Measurements from ENCODE around the gene FRRS1L.

The FRRS1L gene

GRCh38 chr9:109176963-109177362, 9.9 kb upstream of the FRRS1L start:
- Histone ChIP-seq H3K4me2 (ENCODE audit: low read depth, low read length) (no peak overlapping the region), H3K27me3 (replicated peaks; ENCODE audit: insufficient read depth, low read length) (peaks cover 24% of the 10 kb centered on the region), H3K9ac (ENCODE audit: low read length) (no peak overlapping the region), H3K9me2 (replicated peaks; ENCODE audit: insufficient read depth, low read length) (no peaks in the 10 kb centered on the region), H3K4me1 (ENCODE audit: low read length) (no peaks in the 10 kb centered on the region), H3F3A (ENCODE audit: insufficient read depth, low read length) (0 out of 2 replicates have a peak, but pooled peaks cover 2% of the 10 kb centered on the region), H2AFZ (ENCODE audit: low read length) (no peak overlapping the region), H3K4me3 (ENCODE audit: low read length) (no peak overlapping the region), H3K36me3 (replicated peaks; ENCODE audit: insufficient read depth, low read length) (no peaks in the 10 kb centered on the region), H3K79me2 (ENCODE audit: low read length) (no peaks in the 10 kb centered on the region), H3K9me3 (replicated peaks; ENCODE audit: insufficient read depth, low read length) (no peaks in the 10 kb centered on the region), H3K27ac (ENCODE audit: low read length) (no peak overlapping the region), H4K20me1 (ENCODE audit: insufficient read depth, low read length) (no peaks in the 10 kb centered on the region)
- no peak for DNase-seq
- TF ChIP-seq CTCF (IDR thresholded peaks at IDR 0.05; ENCODE audit: low read length): no peak
- TF ChIP-seq EZH2 (optimal IDR thresholded peaks at IDR 0.05; ENCODE audit: low read depth, low read length): no peak
- TF ChIP-seq EZH2phosphoT487 (IDR thresholded peaks at IDR 0.05; ENCODE audit: low read length): no peak

GRCh38 chr9:109176386-109176785, 9.3 kb upstream of the FRRS1L start:
- no peaks in the 10 kb centered on the region for H3K9me2 ChIP-seq (replicated peaks; ENCODE audit: insufficient read depth, low read length)
- no peak for TF ChIP-seq EZH2phosphoT487 (IDR thresholded peaks at IDR 0.05; ENCODE audit: low read length)
- no peak for TF ChIP-seq EZH2 (optimal IDR thresholded peaks at IDR 0.05; ENCODE audit: low read depth, low read length)
- TF ChIP-seq CTCF (IDR thresholded peaks at IDR 0.05; ENCODE audit: low read length): no peak

GRCh38 chr9:109172935-109173334, 5.9 kb upstream of the FRRS1L start:
- no peak for TF ChIP-seq CTCF (IDR thresholded peaks at IDR 0.05; ENCODE audit: low read length)
- no peak for TF ChIP-seq EZH2phosphoT487 (IDR thresholded peaks at IDR 0.05; ENCODE audit: low read length)
- no peak for TF ChIP-seq EZH2 (optimal IDR thresholded peaks at IDR 0.05; ENCODE audit: low read depth, low read length)
- no peaks in the 10 kb centered on the region for H4K20me1 ChIP-seq (ENCODE audit: insufficient read depth, low read length)
- no peak for DNase-seq
- H3K9me3 ChIP-seq (replicated peaks; ENCODE audit: insufficient read depth, low read length): no peaks in the 10 kb centered on the region
- H3K4me2 ChIP-seq (ENCODE audit: low read depth, low read length): no peak overlapping the region
- H3K27ac ChIP-seq (ENCODE audit: low read length): no peak overlapping the region
- H3K9me2 ChIP-seq (replicated peaks; ENCODE audit: insufficient read depth, low read length): no peaks in the 10 kb centered on the region
- no peak overlapping the region for H3K9ac ChIP-seq (ENCODE audit: low read length)
- H3K4me1 ChIP-seq (ENCODE audit: low read length): no peaks in the 10 kb centered on the region
- no peaks in the 10 kb centered on the region for H3F3A ChIP-seq (ENCODE audit: insufficient read depth, low read length)
- no peak overlapping the region for H2AFZ ChIP-seq (ENCODE audit: low read length)
- H3K27me3 ChIP-seq (replicated peaks; ENCODE audit: insufficient read depth, low read length): no peaks in the 10 kb centered on the region
- H3K4me3 ChIP-seq (ENCODE audit: low read length): no peak overlapping the region
- H3K36me3 ChIP-seq (replicated peaks; ENCODE audit: insufficient read depth, low read length): no peaks in the 10 kb centered on the region
- H3K79me2 ChIP-seq (ENCODE audit: low read length): no peaks in the 10 kb centered on the region

More at GRCh38 chr9:109176386-109176785, 9.3 kb upstream of the FRRS1L start:
- no peak overlapping the region for H3K27ac ChIP-seq (ENCODE audit: low read length)
- no peak overlapping the region for H3K4me3 ChIP-seq (ENCODE audit: low read length)
- no peaks in the 10 kb centered on the region for H3K36me3 ChIP-seq (replicated peaks; ENCODE audit: insufficient read depth, low read length)
- no peaks in the 10 kb centered on the region for H3K4me1 ChIP-seq (ENCODE audit: low read length)
- peaks cover 21% of the 10 kb centered on the region for H3K27me3 ChIP-seq (replicated peaks; ENCODE audit: insufficient read depth, low read length)
- no peaks in the 10 kb centered on the region for H3K9me3 ChIP-seq (replicated peaks; ENCODE audit: insufficient read depth, low read length)
- no peak overlapping the region for H3K4me2 ChIP-seq (ENCODE audit: low read depth, low read length)
- DNase-seq: no peak
- no peak overlapping the region for H3K9ac ChIP-seq (ENCODE audit: low read length)
- H4K20me1 ChIP-seq (ENCODE audit: insufficient read depth, low read length): no peaks in the 10 kb centered on the region
- H3K79me2 ChIP-seq (ENCODE audit: low read length): no peaks in the 10 kb centered on the region
- no peak overlapping the region for H2AFZ ChIP-seq (ENCODE audit: low read length)
- H3F3A ChIP-seq (ENCODE audit: insufficient read depth, low read length): 0 out of 2 replicates have a peak, but pooled peaks cover 2% of the 10 kb centered on the region

Measured in MM.1S (cell line).